Esophagus squamous epithelium (tissue), 4 donors: Measurements from ENCODE around the gene MBD2.

Experiments
- CTCF ChIP-seq, 6 experiments: fragments of 450-650 bp in 4 of 6; fragments of 200-600 bp in 2 of 6; sonication (generic) in 2 of 6; IDR thresholded peaks; one replicate each; pipeline ENCODE4 v1.5.1; 2016 to 2019; ENCODE audit warnings: antibody characterized with exemption in 6 of 6, mild to moderate bottlenecking in 4 of 6, moderate library complexity in 4 of 6
- POLR2A ChIP-seq, 4 donors: fragments of 450-650 bp; IDR thresholded peaks; one replicate each; pipeline ENCODE4 v1.6.1; 2017; ENCODE audit warnings: antibody characterized with exemption in 4 of 4, mild to moderate bottlenecking in 4 of 4, moderate library complexity in 3 of 4

- TF ChIP-seq POLR2A (IDR thresholded peaks at IDR 0.05) = no peak
- TF ChIP-seq CTCF (IDR thresholded peaks at IDR 0.05) = no peak
Measured at GRCh38 chr18:54173250-54173649, 51.2 kb downstream of the MBD2 start.
